ENCODE measurements around the gene ELOVL2.

The ELOVL2 gene

GRCh38 chr6:10949579-10950490 lies 94.3 kb downstream of the ELOVL2 start:
- H4K20me1 ChIP-seq (ENCODE audit: low read depth, low read length), result no peaks in the 10 kb centered on the region; the same call in 1 of the 2 replicates
- H3K79me2 ChIP-seq (ENCODE audit: insufficient read depth, low read length), result no peaks in the 10 kb centered on the region
- no peak overlapping the region for H2AFZ ChIP-seq (ENCODE audit: low read depth, low read length, severe bottlenecking)
- no peaks in the 10 kb centered on the region for H3K9me2 ChIP-seq (replicated peaks; ENCODE audit: insufficient read depth, low read length)
- H3F3A ChIP-seq (ENCODE audit: insufficient read depth), result no peaks in the 10 kb centered on the region
- no peaks in the 10 kb centered on the region for H3K27me3 ChIP-seq (ENCODE audit: low read length)
- TF ChIP-seq EZH2phosphoT487 (conservative IDR thresholded peaks at IDR 0.05; ENCODE audit: low read length) (no peak), CTCF (IDR thresholded peaks at IDR 0.05; ENCODE audit: insufficient read depth, low read length, poor library complexity, severe bottlenecking) (no peak)
- H3K27ac ChIP-seq (ENCODE audit: low read depth, low read length), result no peak overlapping the region
- no peaks in the 10 kb centered on the region for H3K36me3 ChIP-seq (ENCODE audit: low read length)
- no peak overlapping the region for H3K9ac ChIP-seq (ENCODE audit: low read length)
- no peak overlapping the region for H3K4me2 ChIP-seq (ENCODE audit: low read depth, low read length, poor library complexity, severe bottlenecking)
- no peak overlapping the region for H3K4me3 ChIP-seq (ENCODE audit: insufficient read depth, low read length, poor library complexity, severe bottlenecking)
- H3K9me3 ChIP-seq (ENCODE audit: insufficient read depth, low read length), result no peaks in the 10 kb centered on the region

GRCh38 chr6:10947966-10948365 lies 96.1 kb downstream of the ELOVL2 start:
- Histone ChIP-seq H3K4me3 (ENCODE audit: insufficient read depth, low read length, poor library complexity, severe bottlenecking) (no peak overlapping the region), H2AFZ (ENCODE audit: low read depth, low read length, severe bottlenecking) (no peak overlapping the region), H3K9ac (ENCODE audit: low read length) (no peak overlapping the region), H3F3A (ENCODE audit: insufficient read depth) (no peaks in the 10 kb centered on the region), H4K20me1 (ENCODE audit: low read depth, low read length) (no peaks in the 10 kb centered on the region; the same call in 1 of the 2 replicates), H3K27me3 (ENCODE audit: low read length) (no peaks in the 10 kb centered on the region), H3K36me3 (ENCODE audit: low read length) (no peaks in the 10 kb centered on the region), H3K79me2 (ENCODE audit: insufficient read depth, low read length) (no peaks in the 10 kb centered on the region), H3K27ac (ENCODE audit: low read depth, low read length) (no peak overlapping the region), H3K9me2 (replicated peaks; ENCODE audit: insufficient read depth, low read length) (no peaks in the 10 kb centered on the region), H3K9me3 (ENCODE audit: insufficient read depth, low read length) (no peaks in the 10 kb centered on the region), H3K4me2 (ENCODE audit: low read depth, low read length, poor library complexity, severe bottlenecking) (no peak overlapping the region)
- TF ChIP-seq EZH2phosphoT487 (conservative IDR thresholded peaks at IDR 0.05; ENCODE audit: low read length), result no peak
- no peak for TF ChIP-seq CTCF (IDR thresholded peaks at IDR 0.05; ENCODE audit: insufficient read depth, low read length, poor library complexity, severe bottlenecking)

- Histone ChIP-seq H3K36me3 (ENCODE audit: low read length) (no peaks in the 10 kb centered on the region), H3K9ac (ENCODE audit: low read length) (no peak overlapping the region), H3K9me3 (ENCODE audit: insufficient read depth, low read length) (no peaks in the 10 kb centered on the region), H3K27ac (ENCODE audit: low read depth, low read length) (no peak overlapping the region), H3K27me3 (ENCODE audit: low read length) (no peaks in the 10 kb centered on the region), H4K20me1 (ENCODE audit: low read depth, low read length) (no peaks in the 10 kb centered on the region; the same call in 1 of the 2 replicates), H3K4me2 (ENCODE audit: low read depth, low read length, poor library complexity, severe bottlenecking) (no peak overlapping the region), H3K4me3 (ENCODE audit: insufficient read depth, low read length, poor library complexity, severe bottlenecking) (no peak overlapping the region), H3K79me2 (ENCODE audit: insufficient read depth, low read length) (no peaks in the 10 kb centered on the region), H3F3A (ENCODE audit: insufficient read depth) (no peaks in the 10 kb centered on the region), H3K9me2 (replicated peaks; ENCODE audit: insufficient read depth, low read length) (no peaks in the 10 kb centered on the region), H2AFZ (ENCODE audit: low read depth, low read length, severe bottlenecking) (no peak overlapping the region)
- TF ChIP-seq CTCF (IDR thresholded peaks at IDR 0.05; ENCODE audit: insufficient read depth, low read length, poor library complexity, severe bottlenecking) (no peak), EZH2phosphoT487 (conservative IDR thresholded peaks at IDR 0.05; ENCODE audit: low read length) (no peak)
These were observed 98.3 kb downstream of the ELOVL2 start for GRCh38 chr6:10945845-10946244.

Measured in SU-DHL-6 (cell line).